AG04449 (cell line): ENCODE measurements around the gene HNF1A.

Source experiments
- CTCF ChIA-PET: fragments of 350-600 bp; formaldehyde crosslinking; extraction: SDS; loops from one replicate; lab custom pipeline; 2021; ENCODE audit warnings: antibody characterized with exemption; lab: Yijun Ruan, JAX
- POLR2A ChIA-PET: fragments of 400-600, 350-600 bp; formaldehyde crosslinking; extraction: SDS; loops from one replicate; lab custom pipeline; 2020; ENCODE audit warnings: antibody characterized with exemption, inconsistent platforms; lab: Yijun Ruan, JAX
- DNase-seq: peaks from one replicate; pipeline ENCODE4 v3.0.0-alpha.2; 2010; ENCODE audit warnings: low read depth, low spot score
- H3K4me3 ChIP-seq: 2 replicates; pipeline ENCODE4 v1.5.1; 2011; ENCODE audit warnings: low read depth, mild to moderate bottlenecking, control low read depth, low read length
- CTCF ChIP-seq: IDR thresholded peaks from one replicate; pipeline ENCODE4 v1.5.1; 2011; ENCODE audit warnings: mild to moderate bottlenecking, moderate library complexity, low read length, control low read depth, inconsistent platforms; ENCODE audit not compliant: insufficient read depth; ENCODE audit errors: missing control alignments

Gene HNF1A

GRCh38 chr12:120962532-120963020, 15.8 kb upstream of the HNF1A start:
- ChIA-PET POLR2A (no interaction called here), CTCF (interaction anchor here (0.6 to 2.3 kb wide), 3 partner anchors 10 to 314 kb away, joined by 3 to 17 read pairs (median 3); no protein-coding TSS in a partner anchor)
- no peak for TF ChIP-seq CTCF
- no peak overlapping the region for H3K4me3 ChIP-seq
- no peak for DNase-seq

DNA sequence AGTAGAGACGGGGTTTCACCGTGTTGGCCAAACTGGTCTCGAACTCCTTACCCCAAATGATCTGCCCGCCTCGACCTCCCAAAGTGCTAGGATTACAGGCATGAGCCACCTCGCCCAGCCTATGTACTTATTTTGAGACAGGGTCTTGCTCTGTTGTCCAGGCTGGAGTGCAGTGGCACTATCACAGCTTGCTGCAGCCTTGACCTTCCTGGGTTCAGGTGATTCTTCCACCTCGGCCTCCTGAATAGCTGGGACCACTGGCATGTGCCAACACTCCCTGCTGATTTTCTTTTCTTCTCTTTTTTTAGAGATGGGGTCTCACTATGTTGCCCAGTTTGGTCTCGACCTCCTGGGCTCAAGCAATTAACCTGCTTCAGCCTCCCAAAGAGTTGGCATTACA, 14.0 kb upstream of the HNF1A start:
- TF ChIP-seq CTCF = no peak
- no peak for DNase-seq
- CTCF ChIA-PET = interaction anchor here (2.3 kb wide), 1 partner anchor 9 kb away, joined by 17 read pairs; no protein-coding TSS in a partner anchor
- POLR2A ChIA-PET = no interaction called here
- no peak overlapping the region for H3K4me3 ChIP-seq

GRCh38 chr12:120965534-120966091, 12.7 kb upstream of the HNF1A start:
- CTCF ChIA-PET = no interaction called here
- TF ChIP-seq CTCF = no peak
- POLR2A ChIA-PET = no interaction called here
- no peak for DNase-seq
- H3K4me3 ChIP-seq = no peak overlapping the region

DNA sequence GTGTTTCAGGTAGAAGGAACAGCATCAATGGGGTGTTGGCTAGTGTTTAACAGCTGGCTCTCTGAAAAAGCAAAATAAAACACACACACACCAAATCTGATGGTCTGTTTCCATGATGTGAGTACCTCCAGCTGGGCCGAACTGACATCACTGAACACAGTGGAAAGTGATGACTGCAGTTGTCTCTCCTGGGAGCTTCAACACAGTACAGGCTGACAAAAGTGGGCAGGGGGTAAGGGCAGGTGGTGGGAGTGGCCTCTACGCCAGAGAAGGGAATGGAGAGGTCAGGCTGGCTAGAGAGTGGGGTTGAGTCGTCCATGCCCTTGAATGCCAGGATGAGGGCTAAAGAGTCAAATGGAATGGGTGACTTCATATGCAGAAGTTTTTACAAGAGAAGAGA, 8.0 kb upstream of the HNF1A start:
- TF ChIP-seq CTCF = no peak
- no peak for DNase-seq
- CTCF ChIA-PET = interaction anchor here (0.8 to 5.5 kb wide), 7 partner anchors 8 to 389 kb away, joined by 3 to 139 read pairs (median 15); partner anchors contain the start of genes HNF1A, POP5 and UNC119B
- POLR2A ChIA-PET = no interaction called here
- no peak overlapping the region for H3K4me3 ChIP-seq

DNA sequence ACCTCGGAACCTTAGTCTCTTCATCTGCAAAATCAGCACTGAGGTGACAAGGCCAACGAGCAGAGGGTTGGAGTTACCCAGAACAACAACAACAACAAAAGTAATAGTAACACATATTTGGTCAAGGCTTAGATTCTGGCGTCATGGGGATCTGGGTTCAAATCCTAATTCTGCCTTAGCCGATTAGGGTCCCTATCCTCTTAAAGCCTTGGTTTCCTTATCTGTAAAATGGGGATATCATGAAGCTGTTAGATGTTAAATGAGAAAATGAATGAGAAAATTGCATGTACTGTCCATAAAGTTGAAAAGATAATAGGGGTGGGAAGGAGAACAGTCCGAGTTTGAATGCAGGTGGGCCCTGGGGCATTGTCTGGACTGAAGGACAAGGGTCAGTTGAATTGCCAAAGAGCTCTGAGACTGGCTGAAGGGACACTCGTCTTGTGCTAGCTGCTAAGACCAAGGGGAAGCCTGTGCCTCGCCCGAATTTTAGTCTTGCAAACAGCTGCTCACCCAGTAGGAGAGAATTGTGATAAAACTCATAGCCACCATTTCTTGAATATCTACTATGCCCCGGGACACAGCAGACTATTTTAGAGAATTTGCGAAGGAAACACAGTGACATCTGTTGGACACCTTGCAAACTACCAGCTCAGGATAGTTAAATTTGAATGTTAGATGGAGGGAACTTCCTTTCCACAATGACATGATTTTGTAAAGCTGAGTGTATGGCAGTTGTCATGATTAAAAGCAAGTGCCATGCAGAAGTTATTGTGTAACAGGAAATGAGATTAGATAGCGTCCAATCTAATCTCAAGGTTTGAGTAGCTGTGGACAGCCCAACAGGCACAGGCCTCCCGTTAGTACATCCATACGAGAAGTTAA, 6.8 kb upstream of the HNF1A start:
- peak; percentile 61 for TF ChIP-seq CTCF
- DNase-seq = peak; percentile 9
- ChIA-PET POLR2A (no interaction called here), CTCF (interaction anchor here (0.6 to 5.5 kb wide), 58 partner anchors 8 to 645 kb away, joined by 3 to 139 read pairs (median 4); partner anchors contain the start of genes ACADS, POP5 and UNC119B)
- no peak overlapping the region for H3K4me3 ChIP-seq
